HEK293T (cell line): ENCODE measurements around the gene GALM.

Experiments
- CTCF ChIA-PET: fragments of 350-600 bp; formaldehyde crosslinking; extraction: SDS; loops from one replicate; lab custom pipeline; 2021; ENCODE audit warnings: antibody characterized with exemption, inconsistent platforms; lab: Yijun Ruan, JAX
- POLR2A ChIA-PET: fragments of 350-600 bp; formaldehyde crosslinking; extraction: SDS; loops from one replicate; lab custom pipeline; 2020; ENCODE audit warnings: antibody characterized with exemption, inconsistent platforms; lab: Yijun Ruan, JAX
- DNase-seq: peaks from one replicate; pipeline ENCODE4 v3.0.0; 2012; ENCODE audit warnings: mixed read lengths; ENCODE audit errors: extremely low spot score
- ARNT ChIP-seq: fragments of 450-650 bp; IDR thresholded peaks from 2 replicates; pipeline ENCODE4 v1.6.1; 2017; ENCODE audit warnings: mild to moderate bottlenecking
- BHLHE40 ChIP-seq: fragments of 450-650 bp; IDR thresholded peaks from 2 replicates; pipeline ENCODE4 v1.6.1; 2016; ENCODE audit warnings: mild to moderate bottlenecking, moderate library complexity, borderline replicate concordance
- CTBP1 ChIP-seq: fragments of 450-650 bp; IDR thresholded peaks from 2 replicates; pipeline ENCODE4 v1.6.1; 2016; ENCODE audit warnings: borderline replicate concordance
- ELF4 ChIP-seq: fragments of 450-650 bp; IDR thresholded peaks from 2 replicates; pipeline ENCODE4 v1.6.1; 2017; ENCODE audit warnings: antibody characterized with exemption
- FOXA1 ChIP-seq: fragments of 450-650 bp; IDR thresholded peaks from 2 replicates; pipeline ENCODE4 v1.6.1; 2016; ENCODE audit warnings: mild to moderate bottlenecking
- FOXK2 ChIP-seq: fragments of 450-650 bp; IDR thresholded peaks from 2 replicates; pipeline ENCODE4 v1.6.1; 2016; ENCODE audit warnings: mild to moderate bottlenecking
- FOXM1 ChIP-seq: fragments of 450-650 bp; IDR thresholded peaks from 2 replicates; pipeline ENCODE4 v1.6.1; 2017; ENCODE audit warnings: mild to moderate bottlenecking, borderline replicate concordance
- HDGF ChIP-seq: fragments of 450-650 bp; IDR thresholded peaks from 2 replicates; pipeline ENCODE4 v1.6.1; 2017; ENCODE audit warnings: antibody characterized with exemption, borderline replicate concordance
- L3MBTL2 ChIP-seq: fragments of 450-650 bp; conservative IDR thresholded peaks from 2 replicates; pipeline ENCODE4 v1.6.1; 2016; ENCODE audit warnings: mild to moderate bottlenecking
- LEF1 ChIP-seq: fragments of 450-650 bp; IDR thresholded peaks from 2 replicates; pipeline ENCODE4 v1.6.1; 2017; ENCODE audit warnings: mild to moderate bottlenecking, borderline replicate concordance
- NFRKB ChIP-seq: fragments of 450-650 bp; IDR thresholded peaks from 2 replicates; pipeline ENCODE4 v1.6.1; 2016; ENCODE audit warnings: mild to moderate bottlenecking, moderate library complexity
- SP1 ChIP-seq: fragments of 450-650 bp; IDR thresholded peaks from 2 replicates; pipeline ENCODE4 v1.6.1; 2017
- SUZ12 ChIP-seq: fragments of 450-650 bp; IDR thresholded peaks from 2 replicates; pipeline ENCODE4 v1.6.1; 2016; ENCODE audit warnings: mild to moderate bottlenecking
- TARDBP ChIP-seq: fragments of 450-650 bp; IDR thresholded peaks from 2 replicates; pipeline ENCODE4 v1.6.1; 2016
- ZNF384 ChIP-seq: fragments of 450-650 bp; IDR thresholded peaks from 2 replicates; pipeline ENCODE4 v1.6.1; 2016
- TF ChIP-seq, protein P1 (sequence below): fragments of 450-650 bp; IDR thresholded peaks from 2 replicates; pipeline ENCODE4 v1.6.1; 2016

Gene GALM

DNA sequence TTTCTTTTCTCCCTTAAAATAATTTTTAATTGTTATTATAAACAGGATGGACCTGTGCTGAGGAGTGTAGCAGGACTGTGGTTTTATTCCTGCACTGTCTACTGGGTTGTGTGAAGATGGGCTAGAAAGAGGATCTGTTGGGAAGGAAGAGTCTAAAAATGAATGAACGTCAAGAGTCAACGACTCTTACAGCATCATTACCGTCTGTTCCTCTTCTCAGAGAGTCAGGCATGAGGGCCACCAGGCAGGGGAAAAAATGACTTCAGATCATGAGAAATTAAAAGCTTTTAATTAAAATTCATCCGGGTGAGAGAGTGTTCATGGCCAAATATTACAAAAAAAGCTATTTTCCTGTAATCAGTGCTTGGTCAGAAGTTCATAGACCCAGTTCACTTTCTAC, 52.7 kb downstream of the GALM start:
- ChIA-PET CTCF (no interaction called here), POLR2A (no interaction called here)
- TF ChIP-seq FOXA1 (no peak), ARNT (no peak), CTBP1 (no peak), LEF1 (no peak), ELF4 (no peak), TARDBP (no peak), SP1 (no peak), HDGF (no peak), NFRKB (no peak)
- TF ChIP-seq, protein P1, sequence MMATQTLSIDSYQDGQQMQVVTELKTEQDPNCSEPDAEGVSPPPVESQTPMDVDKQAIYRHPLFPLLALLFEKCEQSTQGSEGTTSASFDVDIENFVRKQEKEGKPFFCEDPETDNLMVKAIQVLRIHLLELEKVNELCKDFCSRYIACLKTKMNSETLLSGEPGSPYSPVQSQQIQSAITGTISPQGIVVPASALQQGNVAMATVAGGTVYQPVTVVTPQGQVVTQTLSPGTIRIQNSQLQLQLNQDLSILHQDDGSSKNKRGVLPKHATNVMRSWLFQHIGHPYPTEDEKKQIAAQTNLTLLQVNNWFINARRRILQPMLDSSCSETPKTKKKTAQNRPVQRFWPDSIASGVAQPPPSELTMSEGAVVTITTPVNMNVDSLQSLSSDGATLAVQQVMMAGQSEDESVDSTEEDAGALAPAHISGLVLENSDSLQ = no peak
- DNase-seq = no peak

DNA sequence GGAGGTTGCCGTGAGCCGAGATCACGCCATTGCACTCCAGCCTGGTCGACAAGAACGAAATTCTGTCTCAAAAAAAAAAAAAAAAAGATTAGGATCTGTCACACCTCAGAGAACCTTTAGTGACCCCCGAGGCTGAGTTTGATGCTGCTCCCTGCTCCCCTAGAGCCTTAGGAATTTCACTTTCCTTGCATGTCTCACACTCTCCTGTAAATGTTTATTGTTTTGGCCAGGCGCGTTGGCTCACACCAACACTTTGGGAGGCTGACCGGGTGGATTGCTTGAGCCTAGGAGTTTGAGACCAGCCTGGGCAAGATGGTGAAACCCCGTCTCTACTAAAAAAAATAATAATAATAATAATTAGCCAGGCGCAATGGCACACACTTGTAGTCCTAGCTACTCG, 53.8 kb downstream of the GALM start:
- ChIA-PET POLR2A (no interaction called here), CTCF (no interaction called here)
- TF ChIP-seq ZNF384 (no peak), LEF1 (no peak), L3MBTL2 (no peak), CTBP1 (no peak), ARNT (no peak), NFRKB (no peak), SP1 (no peak), FOXM1 (no peak), SUZ12 (no peak)
- DNase-seq = no peak

DNA sequence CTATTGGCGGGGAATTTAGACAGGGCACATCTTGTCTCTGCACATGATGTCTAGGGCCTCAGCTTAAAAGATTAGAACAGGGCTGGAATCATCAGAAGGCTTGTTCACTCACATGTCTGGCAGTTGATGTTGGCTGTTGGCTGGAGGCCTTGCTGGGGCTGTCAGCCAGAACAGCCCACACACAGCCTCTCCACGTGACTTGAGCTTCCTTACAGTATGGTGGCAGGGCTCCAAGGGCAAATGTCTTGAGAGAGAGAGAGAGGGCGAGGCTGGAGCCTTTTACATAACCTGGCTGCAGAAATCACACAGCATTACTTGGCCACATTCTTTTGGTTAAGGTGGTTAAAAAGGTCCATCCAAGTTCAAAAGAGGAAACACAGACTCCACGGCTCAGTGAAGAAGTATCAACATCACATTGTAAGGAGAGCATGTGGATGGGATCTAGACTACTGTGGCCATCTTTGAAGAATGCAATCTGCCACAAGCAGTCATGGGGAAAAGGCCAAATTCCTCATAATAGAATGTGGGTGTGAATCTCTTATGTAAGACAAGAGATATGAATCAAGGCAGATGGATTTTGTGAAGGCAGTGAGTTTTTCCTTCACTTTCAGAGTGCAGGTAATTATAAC, 54.8 kb downstream of the GALM start:
- ChIA-PET POLR2A (no interaction called here), CTCF (no interaction called here)
- DNase-seq = no peak
- TF ChIP-seq, protein P1 = no peak
- TF ChIP-seq SUZ12 = no peak
- no peak for TF ChIP-seq ELF4
- TF ChIP-seq CTBP1 = no peak
- TF ChIP-seq HDGF = no peak

DNA sequence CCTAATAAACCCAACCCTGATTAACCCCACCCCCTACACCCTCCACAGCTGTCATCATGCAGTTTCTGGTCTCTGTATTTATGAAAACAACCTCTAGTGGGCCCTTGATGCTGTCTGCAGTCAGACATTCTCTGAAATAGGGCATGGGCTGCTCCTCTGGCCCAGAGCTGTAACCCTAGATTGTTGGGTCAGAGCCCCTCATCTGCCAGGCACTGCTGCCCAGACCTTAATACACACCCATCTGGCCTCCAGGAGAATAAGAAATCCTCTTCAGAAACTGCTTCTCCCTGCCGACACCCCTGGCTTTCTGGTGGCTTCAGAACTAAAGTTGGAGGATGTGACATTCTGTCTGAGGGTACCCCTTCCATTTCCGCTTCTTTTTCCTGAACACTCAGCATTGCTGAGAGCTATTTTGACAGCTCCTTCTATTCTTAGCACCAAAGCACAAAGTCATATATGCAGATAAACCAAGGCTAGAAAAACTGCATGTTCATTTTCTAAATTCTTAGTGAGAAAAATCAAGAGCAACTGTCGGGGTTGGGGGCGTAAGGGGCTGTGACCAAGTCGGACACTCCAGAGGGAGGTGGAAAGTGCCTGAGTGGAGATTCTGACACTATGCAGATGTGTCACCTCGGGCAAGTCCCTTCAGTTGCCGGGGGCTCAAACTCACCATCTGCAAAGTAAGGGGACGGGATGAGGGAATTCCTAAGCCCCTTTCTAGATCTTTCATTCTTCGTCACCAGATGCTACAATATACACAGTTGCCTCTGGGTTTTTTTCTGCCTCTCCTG, 56.6 kb downstream of the GALM start:
- ChIA-PET CTCF (interaction anchor here (1.2 kb wide), 1 partner anchor 140 kb away, joined by 3 read pairs; no protein-coding TSS in a partner anchor), POLR2A (no interaction called here)
- no peak for DNase-seq
- no peak for TF ChIP-seq SP1
- no peak for TF ChIP-seq HDGF
- no peak for TF ChIP-seq TARDBP
- no peak for TF ChIP-seq SUZ12
- TF ChIP-seq L3MBTL2 = no peak
- TF ChIP-seq, protein P1 = no peak
- no peak for TF ChIP-seq BHLHE40

GRCh38 chr2:38723173-38723572, 57.3 kb downstream of the GALM start:
- ChIA-PET CTCF (interaction anchor here (0.7 to 1.2 kb wide), 2 partner anchors 141 to 190 kb away, joined by 3 read pairs; no protein-coding TSS in a partner anchor), POLR2A (interaction anchor here (1.6 kb wide), 1 partner anchor 28 kb away, joined by 5 read pairs; no protein-coding TSS in a partner anchor)
- no peak for DNase-seq
- TF ChIP-seq, protein P1 = peak; percentile 7; the same call in 1 of the 2 replicates
- no peak for TF ChIP-seq HDGF

DNA sequence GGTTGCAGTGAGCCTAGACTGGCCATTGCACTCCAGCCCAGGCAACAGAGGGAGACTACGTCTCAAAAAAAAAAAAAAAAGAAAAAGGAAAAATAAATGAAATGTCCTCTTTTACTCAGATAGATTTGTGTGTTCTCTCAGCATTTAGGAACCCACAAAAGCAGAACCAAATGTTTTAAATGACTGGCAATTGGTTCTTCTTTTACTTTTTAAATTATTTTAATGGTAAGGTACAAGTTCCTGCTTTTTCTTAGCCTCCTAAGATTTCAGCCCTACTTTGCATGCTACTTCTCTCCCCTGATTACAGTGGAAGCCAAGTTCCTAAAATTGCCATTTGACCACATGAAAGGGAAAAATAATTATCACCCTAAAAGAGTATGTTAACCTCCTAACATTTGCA, 61.7 kb downstream of the GALM start:
- POLR2A ChIA-PET = interaction anchor here (0.7 kb wide), 1 partner anchor 151 kb away, joined by 3 read pairs; no protein-coding TSS in a partner anchor

More for the DNA sequence above, 61.7 kb downstream of the GALM start:
- DNase-seq = no peak
- no peak for TF ChIP-seq FOXK2
- no peak for TF ChIP-seq ARNT
- no peak for TF ChIP-seq LEF1
- no peak for TF ChIP-seq NFRKB
- no peak for TF ChIP-seq ELF4
- TF ChIP-seq SP1 = no peak
- TF ChIP-seq, protein P1 = no peak
- no peak for TF ChIP-seq FOXM1
- TF ChIP-seq HDGF = no peak
- TF ChIP-seq TARDBP = no peak
- CTCF ChIA-PET = no interaction called here
